Stimulated activated CD8-positive, alpha-beta memory T cell treated with anti-CD3 and anti-CD28 coated beads, Interleukin-12 subunit alpha, Interleukin-12 subunit beta, amount 100 ng/mL, for 1 hour (primary cell): ENCODE results near the gene TRMT61A.

ENCODE experiments used
- DNase-seq: peaks from one replicate; pipeline ENCODE4 v3.0.0-alpha.2; 2020; ENCODE audit warnings: low read depth

TRMT61A gene

GRCh38 chr14:103528587-103529382, at the start of gene TRMT61A:
Gene TRMT61A, plus strand, starts transcription at chr14:103529196. Its CDS starts 783 bp downstream, at chr14:103529979.
- DNase-seq: peak; percentile 60

DNA sequence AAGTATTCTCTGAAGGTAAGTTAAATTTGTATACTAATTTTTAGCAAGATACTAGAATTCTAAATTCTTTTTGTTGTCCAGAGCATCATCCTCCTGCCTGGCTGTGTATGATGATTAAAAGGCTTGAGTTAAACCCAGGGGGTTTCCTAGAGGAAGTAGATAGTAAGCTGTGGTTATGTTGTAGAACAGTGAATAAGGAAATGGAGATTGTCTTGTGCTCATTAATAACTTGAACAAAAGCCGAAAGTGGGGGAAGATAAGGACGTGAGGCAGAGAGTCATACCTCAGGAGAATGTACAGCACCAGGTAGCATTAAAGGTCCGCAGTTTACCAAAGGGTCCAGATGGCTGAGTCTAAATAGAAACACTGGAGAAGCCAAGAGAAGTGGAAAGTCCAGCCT, 48.4 kb upstream of the TRMT61A start:
- no peak for DNase-seq

DNA sequence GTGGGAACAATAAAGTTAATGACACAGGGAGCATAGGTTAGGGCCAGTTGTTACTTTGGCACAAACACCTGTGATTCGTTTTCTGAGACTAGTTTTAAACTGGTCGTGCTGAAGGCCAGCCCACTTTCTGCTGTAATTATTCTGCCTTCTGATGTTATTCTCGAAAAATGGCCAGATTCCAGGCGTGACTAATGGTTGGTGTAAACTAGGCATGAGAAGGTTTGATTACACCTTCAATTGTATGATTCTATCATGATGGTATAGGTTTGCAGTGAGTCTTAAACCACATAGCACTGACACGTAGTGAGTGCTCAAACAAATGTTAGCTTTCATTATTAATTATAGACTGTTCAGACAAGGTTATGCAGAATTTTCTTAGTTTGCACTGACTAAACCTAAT, 45.4 kb upstream of the TRMT61A start:
- DNase-seq: no peak

GRCh38 chr14:103485504-103485903, 43.5 kb upstream of the TRMT61A start:
- no peak for DNase-seq

DNA sequence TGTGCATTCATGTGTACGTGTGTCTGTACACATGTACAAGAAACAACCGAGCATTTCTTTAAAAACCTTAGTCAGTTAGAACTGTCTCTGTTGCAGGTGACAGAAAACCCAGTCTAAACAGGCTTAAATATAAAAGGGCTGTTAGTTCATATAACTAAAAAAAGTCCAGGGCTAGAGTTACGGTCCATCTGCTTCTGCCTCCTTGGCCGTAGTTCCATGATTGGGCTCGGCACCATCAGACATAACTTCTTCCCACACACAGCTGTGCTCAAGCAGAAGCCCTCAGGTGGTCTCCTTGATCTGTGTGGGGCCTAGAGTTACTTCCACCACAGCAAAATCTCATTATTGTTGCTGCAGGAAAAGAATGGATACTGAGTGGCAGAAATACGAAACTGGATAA, 40.9 kb upstream of the TRMT61A start:
- no peak for DNase-seq

DNA sequence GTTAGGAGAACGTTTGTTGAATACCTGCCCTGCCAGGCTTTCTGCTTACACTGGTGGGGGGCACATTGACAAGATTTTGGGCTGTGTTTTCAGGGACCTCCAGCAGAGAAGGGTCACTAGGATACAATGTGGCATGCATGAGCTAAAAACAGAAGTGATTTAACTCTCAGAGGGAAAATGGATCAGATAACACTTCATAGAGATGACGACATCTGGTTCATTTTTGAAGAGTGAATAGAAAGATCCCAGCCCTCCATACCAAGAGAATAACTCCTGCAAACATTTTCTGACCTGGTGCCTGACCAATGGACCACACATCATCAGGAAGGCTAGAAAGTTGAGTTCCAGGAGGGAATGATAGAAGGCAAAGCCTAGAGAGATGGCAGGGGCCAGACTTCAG, 40.0 kb upstream of the TRMT61A start:
- DNase-seq: no peak

DNA sequence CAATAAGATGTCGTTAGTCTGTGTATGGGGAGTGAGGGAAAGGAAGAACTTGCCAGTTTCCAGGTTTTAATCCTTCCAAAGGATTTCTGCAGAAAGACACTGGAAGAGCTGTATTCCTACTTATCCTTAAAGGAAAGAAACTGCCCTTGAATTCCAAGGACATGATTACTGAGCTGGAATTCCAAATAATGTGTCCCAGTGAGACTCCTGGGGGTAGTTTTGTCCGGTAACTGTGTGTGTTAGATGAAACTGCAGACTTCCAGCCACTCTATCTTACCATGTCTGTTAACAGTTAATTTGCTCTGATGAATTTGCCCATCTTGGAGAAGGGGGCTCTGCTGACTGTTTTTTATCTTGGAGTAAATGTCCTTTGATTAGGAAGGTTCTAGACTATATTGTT, 39.4 kb upstream of the TRMT61A start:
- DNase-seq: no peak

- no peak for DNase-seq
These were observed 37.3 kb upstream of the TRMT61A start for GRCh38 chr14:103491691-103492090.

DNA sequence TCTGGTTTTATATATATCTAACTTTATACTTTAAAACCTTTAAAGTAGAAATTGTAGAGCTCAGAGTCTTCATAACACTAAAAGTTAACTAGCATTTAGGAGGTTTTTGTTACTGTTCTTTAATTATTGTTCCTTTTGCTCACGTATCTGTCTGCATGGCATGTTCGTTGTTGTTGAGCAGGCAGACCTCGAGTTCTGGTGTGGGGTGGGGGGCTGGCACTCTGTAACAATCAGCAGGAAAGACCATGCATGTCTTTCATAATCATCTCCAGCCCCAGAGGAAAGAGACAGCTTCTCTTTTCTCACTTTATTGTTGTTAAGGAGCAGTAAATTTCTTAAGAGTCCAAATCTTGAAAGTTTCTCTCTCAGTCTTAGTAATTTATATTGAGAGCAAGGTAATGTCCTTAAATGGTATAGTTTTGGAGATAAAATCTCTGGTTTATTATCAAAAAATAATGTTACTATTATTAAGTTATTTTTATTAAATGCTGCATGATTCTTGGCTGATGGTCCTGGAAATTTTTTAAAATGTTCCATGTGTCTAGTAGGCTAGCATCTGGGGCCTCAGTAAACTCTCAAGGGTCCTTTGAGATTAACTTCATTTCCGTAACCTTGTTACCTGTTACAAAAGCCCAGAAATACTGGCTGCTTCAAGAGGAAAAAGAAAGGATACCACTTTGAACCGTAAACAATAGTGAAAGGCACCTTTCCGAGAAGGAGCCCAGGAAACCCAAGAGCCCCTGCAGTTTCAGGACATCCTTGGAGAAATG, 36.7 kb upstream of the TRMT61A start:
- no peak for DNase-seq

DNA sequence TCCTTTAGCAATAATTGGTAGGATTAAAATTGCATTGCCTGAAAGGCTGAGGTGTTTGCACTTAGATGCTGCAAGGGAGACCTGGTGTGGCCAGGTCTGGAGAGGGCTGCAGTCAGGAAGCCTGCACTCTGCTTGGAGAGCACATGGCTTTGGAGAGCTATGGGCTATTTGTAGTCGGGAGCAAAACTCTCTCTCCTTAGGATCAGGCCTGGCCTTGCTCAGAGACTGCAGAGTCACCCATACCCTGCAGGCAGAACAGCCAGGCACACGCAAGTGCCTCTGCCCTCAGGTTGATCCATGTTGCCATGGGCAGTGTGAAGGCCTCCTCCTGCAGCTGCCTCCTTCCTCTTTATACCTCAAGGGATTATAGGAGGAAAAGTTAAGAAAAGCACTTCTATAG, 33.1 kb upstream of the TRMT61A start:
- no peak for DNase-seq

DNA sequence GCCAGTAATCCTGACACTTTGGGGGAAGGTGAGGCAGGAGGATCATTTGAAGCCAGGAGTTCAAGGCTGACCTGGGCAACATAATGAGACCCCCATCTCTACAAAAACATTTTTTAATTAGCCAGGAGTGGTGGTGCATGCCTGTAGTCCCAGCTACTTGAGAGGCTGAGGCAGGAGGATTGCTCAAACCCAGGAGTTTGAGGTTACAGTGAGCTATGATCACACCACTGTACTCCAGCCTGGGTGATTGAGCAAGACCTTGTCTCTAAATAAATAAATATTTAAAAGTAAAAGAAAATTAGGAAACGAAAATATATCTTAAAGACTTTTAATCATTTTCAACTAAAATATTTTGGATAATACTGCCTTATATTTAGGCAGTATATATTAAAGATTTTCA, 32.2 kb upstream of the TRMT61A start:
- DNase-seq: no peak

- no peak for DNase-seq
These were observed 29.3 kb upstream of the TRMT61A start for GRCh38 chr14:103499709-103500108.

DNA sequence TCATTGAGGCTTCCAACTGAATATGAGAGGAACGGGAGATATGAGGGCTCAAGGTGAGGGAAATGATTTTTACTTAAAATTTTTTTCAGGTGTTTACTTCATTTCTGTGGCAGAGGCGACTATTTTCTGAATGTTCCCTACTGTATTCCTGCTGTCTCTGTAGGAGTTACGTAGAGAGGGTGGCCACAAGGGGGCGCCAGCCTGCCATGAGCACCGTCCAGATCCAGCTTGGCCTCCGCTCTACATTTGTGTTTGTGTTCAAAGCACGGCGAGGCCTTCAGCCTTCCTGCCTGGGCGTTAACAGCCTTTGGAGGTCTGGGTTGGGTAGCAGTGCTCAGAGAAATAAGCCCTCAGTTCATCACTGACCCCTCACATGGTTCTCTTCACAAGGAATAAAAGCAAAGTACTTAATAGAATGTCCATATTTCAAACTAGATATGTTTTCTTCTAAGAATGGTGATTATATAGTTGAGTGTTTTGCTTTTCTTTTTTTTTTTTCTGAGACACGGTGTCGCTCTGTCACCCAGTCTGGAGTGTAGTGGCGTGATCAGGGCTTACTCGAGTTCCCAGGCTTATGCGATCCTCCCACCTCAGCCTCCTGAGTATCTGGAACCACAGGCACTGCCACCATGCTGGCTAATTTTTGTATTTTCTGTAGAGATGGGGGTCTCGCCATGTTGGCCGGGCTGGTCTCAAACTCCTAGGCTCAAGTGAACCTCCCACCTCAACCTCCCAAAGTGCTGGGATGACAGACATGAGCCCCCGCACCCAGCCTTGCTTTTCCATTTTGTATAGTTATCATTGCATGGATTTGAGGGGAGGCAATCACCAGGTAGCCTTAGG, 28.6 kb upstream of the TRMT61A start:
- DNase-seq: peak; percentile 68

GRCh38 chr14:103501041-103501870, 27.7 kb upstream of the TRMT61A start:
- DNase-seq: no peak

DNA sequence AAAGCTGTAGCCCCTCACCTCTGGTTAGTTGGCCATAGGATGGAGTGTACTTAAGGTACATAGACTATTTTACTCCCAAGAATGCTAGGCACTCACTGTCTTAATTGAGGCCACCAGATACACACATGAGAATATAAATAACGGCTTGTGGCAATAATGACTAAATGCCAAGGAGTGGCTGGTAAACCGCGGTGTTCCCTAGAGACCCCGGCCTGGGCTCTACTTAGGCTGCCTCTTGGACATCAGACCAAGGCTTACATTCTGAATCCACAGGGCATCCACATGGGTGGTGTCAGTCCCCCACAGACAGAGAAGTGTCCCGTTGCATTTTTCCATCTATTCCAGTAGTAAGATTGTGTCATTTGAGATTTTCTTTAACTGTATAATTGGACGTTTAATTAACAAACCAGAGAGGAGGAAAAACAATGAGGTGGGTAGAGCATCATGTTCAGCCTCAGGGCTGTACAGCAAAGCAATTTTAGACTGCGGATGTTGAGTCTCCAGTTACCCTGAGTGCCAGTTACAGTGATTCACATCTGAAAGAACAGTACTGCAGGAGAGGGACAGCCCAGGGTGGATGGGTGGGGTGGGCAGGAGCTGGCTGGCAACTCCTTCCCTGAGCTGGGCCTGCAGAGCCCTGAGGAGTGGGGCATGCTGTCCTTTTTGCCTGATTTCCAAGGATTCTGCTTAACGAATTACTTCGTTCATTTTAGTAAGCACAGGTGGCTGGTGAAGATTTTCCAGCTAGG, 26.9 kb upstream of the TRMT61A start:
- no peak for DNase-seq

GRCh38 chr14:103502877-103503276, 26.1 kb upstream of the TRMT61A start:
- no peak for DNase-seq

GRCh38 chr14:103503296-103503695, 25.7 kb upstream of the TRMT61A start:
- no peak for DNase-seq

DNA sequence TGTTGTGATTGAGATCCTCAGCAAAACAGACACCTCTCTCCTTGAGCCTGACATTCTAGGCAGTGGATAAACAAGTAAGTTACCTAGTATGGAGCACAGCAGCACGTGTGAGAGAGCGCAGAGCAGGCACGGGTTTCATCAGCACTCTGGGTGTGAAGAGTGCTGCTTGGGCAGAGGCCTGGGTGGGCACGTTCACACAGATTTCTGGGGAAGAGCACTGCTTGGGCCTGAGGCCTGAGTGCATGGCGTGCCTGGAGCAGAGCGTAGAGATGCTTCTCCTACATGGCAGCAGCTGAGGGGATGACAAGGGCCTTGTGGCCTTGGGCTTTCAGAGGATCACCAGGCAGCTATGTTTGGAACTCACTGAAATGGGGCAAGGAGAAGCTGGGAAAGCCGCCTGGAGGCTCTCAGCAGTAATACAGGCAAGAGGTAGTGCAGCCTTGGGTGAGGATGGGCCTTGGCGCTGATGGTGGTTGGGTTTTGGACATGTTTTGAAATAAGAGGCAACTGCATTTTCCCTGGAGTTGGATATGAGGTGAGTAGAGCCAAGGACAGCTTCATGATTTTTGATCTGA, 23.9 kb upstream of the TRMT61A start:
- DNase-seq: no peak

DNA sequence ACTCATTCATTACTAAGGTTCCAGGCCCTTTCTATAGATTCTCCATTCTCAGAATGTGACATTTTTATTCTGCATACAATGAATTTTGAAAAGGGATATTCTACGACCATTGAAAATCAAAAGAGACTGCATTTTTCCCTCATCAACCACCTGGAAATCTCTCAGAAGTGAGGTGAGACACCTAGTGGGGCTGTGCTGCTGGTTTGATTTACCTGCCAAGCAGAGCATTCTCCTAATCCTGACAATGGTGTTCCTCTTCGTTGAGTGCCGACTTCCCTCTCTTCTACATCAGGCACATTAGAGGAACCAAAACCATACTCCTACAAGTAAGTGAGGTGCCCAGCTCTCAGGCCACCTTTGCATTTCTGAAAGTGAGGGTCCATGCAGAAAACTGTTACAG, 21.2 kb upstream of the TRMT61A start:
- DNase-seq: no peak

- no peak for DNase-seq
These were observed 20.3 kb upstream of the TRMT61A start for GRCh38 chr14:103508521-103509329.
